HG02938 (cell line): ENCODE data around the gene RAD54L.
"Not testable (repeated sequence)": the region's sequence is repeated elsewhere in the genome, so short reads cannot be mapped to it uniquely, and the experiment has no call there.

ENCODE experiments used
- ATAC-seq: cut with Tn5 transposase; IDR thresholded peaks from one replicate; pipeline ENCODE4 v1.9.1; 2021; ENCODE audit warnings: mild to moderate bottlenecking, moderate library complexity; ENCODE audit not compliant: unreplicated experiment

The RAD54L gene

GRCh38 chr1:46238865-46239264 lies 8.7 kb upstream of the RAD54L start:
- not testable (repeated sequence) for ATAC-seq

- ATAC-seq, result not testable (repeated sequence)
Measured at GRCh38 chr1:46241733-46242132, 5.8 kb upstream of the RAD54L start.

GRCh38 chr1:46242918-46243317 lies 4.6 kb upstream of the RAD54L start:
- ATAC-seq, result no peak

- ATAC-seq, result not testable (repeated sequence)
Measured at GRCh38 chr1:46243831-46244230, 3.7 kb upstream of the RAD54L start.

GRCh38 chr1:46244656-46245371 lies 2.7 kb upstream of the RAD54L start:
- no peak for ATAC-seq

GRCh38 chr1:46246136-46246535 lies 1.4 kb upstream of the RAD54L start:
- not testable (repeated sequence) for ATAC-seq

GRCh38 chr1:46246548-46247435 lies 771 bp upstream of the RAD54L start:
- peak; percentile 38 for ATAC-seq

- no peak for ATAC-seq
Measured at GRCh38 chr1:46248122-46248920, 758 bp downstream of the RAD54L start.

- ATAC-seq, result no peak
Measured at GRCh38 chr1:46254668-46255067, 7.1 kb downstream of the RAD54L start.

GRCh38 chr1:46256523-46256922 lies 9.0 kb downstream of the RAD54L start:
- no peak for ATAC-seq

GRCh38 chr1:46262508-46262907 lies 14.9 kb downstream of the RAD54L start:
- no peak for ATAC-seq

GRCh38 chr1:46263146-46263545 lies 15.6 kb downstream of the RAD54L start:
- ATAC-seq, result no peak

- no peak for ATAC-seq
Measured at GRCh38 chr1:46268578-46268977, 21.0 kb downstream of the RAD54L start.

GRCh38 chr1:46274225-46275029 lies 26.9 kb downstream of the RAD54L start:
- no peak for ATAC-seq

- ATAC-seq, result no peak
Measured at GRCh38 chr1:46275030-46275337, 27.4 kb downstream of the RAD54L start.

- ATAC-seq, result no peak
Measured at GRCh38 chr1:46277658-46278373, 30.3 kb downstream of the RAD54L start.

GRCh38 chr1:46278807-46279206 lies 31.2 kb downstream of the RAD54L start:
- no peak for ATAC-seq

GRCh38 chr1:46280092-46280491 lies 32.5 kb downstream of the RAD54L start:
- no peak for ATAC-seq

GRCh38 chr1:46281021-46281420 lies 33.5 kb downstream of the RAD54L start:
- no peak for ATAC-seq

GRCh38 chr1:46284058-46284457 lies 36.5 kb downstream of the RAD54L start:
- ATAC-seq, result no peak
